GM12865 (cell line): ENCODE measurements around the gene CAST.

Source experiments
- DNase-seq: peaks from one replicate; pipeline ENCODE4 v3.0.0; 2010; ENCODE audit warnings: low read depth
- H3K4me3 ChIP-seq: 2 replicates; pipeline ENCODE4 v1.5.1; 2011; ENCODE audit warnings: mild to moderate bottlenecking, low read depth, low read length, control low read depth
- CTCF ChIP-seq: IDR thresholded peaks from 2 replicates; pipeline ENCODE4 v1.5.1; 2011; ENCODE audit warnings: low read length, control low read depth, low read depth, inconsistent platforms; ENCODE audit not compliant: insufficient read depth; ENCODE audit errors: missing control alignments

Gene CAST

GRCh38 chr5:96625365-96625764, 36.8 kb upstream of the CAST start:
- no peak overlapping the region for H3K4me3 ChIP-seq
- no peak for DNase-seq
- no peak for TF ChIP-seq CTCF

GRCh38 chr5:96626956-96627355, 35.2 kb upstream of the CAST start:
- TF ChIP-seq CTCF = no peak
- DNase-seq = no peak
- no peak overlapping the region for H3K4me3 ChIP-seq

DNA sequence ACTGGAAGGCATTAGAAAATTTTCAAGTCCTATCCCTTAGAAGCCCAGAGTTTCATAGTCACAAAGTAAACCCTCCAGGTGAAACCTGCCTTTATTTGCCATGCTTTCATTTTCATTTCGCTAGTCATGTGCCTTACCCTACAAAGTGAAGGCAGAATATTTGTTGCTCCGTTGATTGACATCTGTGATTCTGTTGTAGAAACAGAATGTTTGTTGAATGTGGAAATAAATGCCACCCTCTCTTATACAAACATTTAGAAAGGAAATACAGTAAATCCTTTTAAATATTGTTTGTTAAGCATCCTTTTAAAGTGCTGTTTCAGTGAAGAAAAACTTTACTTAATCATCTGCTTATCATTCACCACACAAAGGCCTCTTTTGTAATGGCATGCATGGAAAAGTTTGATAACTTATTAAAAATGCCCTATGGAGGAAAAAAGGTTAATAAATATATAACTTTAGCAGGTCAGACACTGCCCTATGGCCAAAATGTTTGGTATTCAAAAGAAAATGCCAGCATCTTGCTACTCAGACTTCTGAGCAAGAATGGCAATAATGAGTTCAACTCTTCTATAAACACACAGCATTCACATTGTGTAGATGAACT, 34.3 kb upstream of the CAST start:
- no peak for TF ChIP-seq CTCF
- H3K4me3 ChIP-seq = no peak overlapping the region
- DNase-seq = no peak

DNA sequence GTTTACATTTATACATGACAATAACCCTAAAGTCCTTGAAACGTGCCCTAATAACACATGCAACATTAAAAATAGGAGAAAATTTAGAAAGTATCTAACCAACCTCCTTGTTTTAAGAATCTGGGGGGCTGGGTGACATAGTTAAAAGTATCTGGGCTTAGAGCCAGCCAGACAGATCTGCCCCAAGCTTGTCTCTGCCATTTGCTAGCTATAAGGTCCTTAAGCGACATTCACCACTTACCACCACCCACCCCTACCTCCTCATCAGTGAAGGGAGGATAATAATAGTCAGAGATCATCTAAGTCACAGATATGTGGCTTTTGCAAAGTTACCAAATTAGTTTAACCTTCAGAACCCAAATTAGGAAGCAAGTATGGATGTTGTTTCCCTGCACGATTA, 33.8 kb upstream of the CAST start:
- TF ChIP-seq CTCF = no peak
- no peak overlapping the region for H3K4me3 ChIP-seq
- DNase-seq = no peak

DNA sequence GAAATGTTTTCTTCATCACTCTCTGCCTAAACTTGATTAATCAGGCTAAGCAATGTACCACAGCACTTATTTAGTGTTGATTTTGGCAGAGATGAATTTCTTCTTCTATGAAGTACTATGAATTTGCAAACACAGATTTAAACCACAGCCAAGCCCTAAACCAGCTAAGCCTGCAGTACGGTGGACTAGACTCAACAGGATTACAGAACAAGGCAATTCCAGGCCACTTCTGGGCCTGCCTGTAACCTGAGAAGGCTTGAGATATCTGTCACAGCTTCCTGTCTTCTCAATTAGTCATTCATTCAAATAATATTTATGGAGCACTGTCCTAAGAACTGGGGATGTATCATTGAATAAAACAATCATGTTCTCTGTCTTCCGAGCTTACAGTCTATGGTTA, 32.4 kb upstream of the CAST start:
- H3K4me3 ChIP-seq = no peak overlapping the region
- TF ChIP-seq CTCF = no peak
- DNase-seq = no peak

- DNase-seq = no peak
- TF ChIP-seq CTCF = no peak
- H3K4me3 ChIP-seq = no peak overlapping the region
Observed at GRCh38 chr5:96633820-96634219, 28.4 kb upstream of the CAST start.

- no peak overlapping the region for H3K4me3 ChIP-seq
- TF ChIP-seq CTCF = no peak
- no peak for DNase-seq
Observed at GRCh38 chr5:96634881-96635280, 27.3 kb upstream of the CAST start.
